Endothelial cell of umbilical vein (primary cell): Measurements from ENCODE around the gene AFF1. TPM values are rescaled to one million over a fixed set of nuclear protein-coding genes. Genes with fewer than 3 reads are reported as not detected.

Experiments
- BruUV-seq: library from RNA; stranded (reverse); fragments of 400-500 nt; replicated peaks from 2 replicates; lab custom pipeline; 2021; lab: Mats Ljungman, UMichigan
- CTCF ChIA-PET: fragments of 300-600, 350-600 bp; sonication (Branson Sonifier 250); formaldehyde crosslinking; loops from one replicate; lab custom pipeline; 2021; ENCODE audit warnings: antibody characterized with exemption, inconsistent platforms; lab: Charles Lee
- POLR2A ChIA-PET: fragments of 300-600, 350-600 bp; sonication (Branson Sonifier 250); formaldehyde crosslinking; loops from one replicate; lab custom pipeline; 2021; ENCODE audit warnings: antibody characterized with exemption, inconsistent platforms; lab: Charles Lee
- DNase-seq: peaks from one replicate; pipeline ENCODE4 v3.0.0-alpha.2; 2011; ENCODE audit warnings: low read depth, low spot score
- FAIRE-seq: peaks from 2 replicates; lab custom pipeline; 2011; peaks lifted over from hg19 to GRCh38; lab: Jason Lieb, UNC
- H2AFZ ChIP-seq: 2 replicates; pipeline ENCODE4 v1.6.0; 2012; ENCODE audit warnings: low read depth, low read length, control low read depth, inconsistent platforms
- H3K27ac ChIP-seq: 2 replicates; pipeline ENCODE4 v1.5.1; 2011; ENCODE audit warnings: low read depth, mild to moderate bottlenecking, control low read depth, low read length, moderate library complexity; ENCODE audit not compliant: insufficient read depth
- H3K27me3 ChIP-seq, 2 experiments: 2 replicates each; pipeline versions ENCODE4 v1.6.0 to v1.6.1; 2011; ENCODE audit warnings: low read length in 2 of 2, mixed read lengths in 1 of 2; ENCODE audit not compliant: control insufficient read depth in 2 of 2, insufficient read depth in 2 of 2
- H3K36me3 ChIP-seq, 2 experiments: 2 replicates in 1 of 2; 3 replicates in 1 of 2; pipeline ENCODE4 v1.5.1; 2011; ENCODE audit warnings: low read length in 2 of 2, mild to moderate bottlenecking in 1 of 2, moderate library complexity in 1 of 2; ENCODE audit not compliant: control insufficient read depth in 2 of 2, insufficient read depth in 2 of 2; ENCODE audit errors: extremely low read depth in 1 of 2
- H3K4me1 ChIP-seq: 3 replicates; pipeline ENCODE4 v1.5.1; 2011; ENCODE audit warnings: mild to moderate bottlenecking, low read length; ENCODE audit not compliant: control insufficient read depth, insufficient read depth; ENCODE audit errors: extremely low read depth
- H3K4me2 ChIP-seq: 2 replicates; pipeline ENCODE4 v1.6.1; 2011; ENCODE audit warnings: low read length, control low read depth, mixed read lengths; ENCODE audit not compliant: insufficient read depth
- H3K4me3 ChIP-seq, 3 experiments: fragments of 200-600 bp in 1 of 3; sonication (generic), shearing (Covaris generic) in 1 of 3; replicated peaks in 1 of 3; 2 replicates each; pipeline ENCODE4 v1.5.1; 2011 to 2016; ENCODE audit warnings: control low read depth in 3 of 3, low read length in 3 of 3, mild to moderate bottlenecking in 2 of 3, inconsistent platforms in 1 of 3, low read depth in 1 of 3, moderate library complexity in 1 of 3; ENCODE audit not compliant: insufficient read depth in 1 of 3
- H3K79me2 ChIP-seq: 2 replicates; pipeline ENCODE4 v1.6.0; 2012; ENCODE audit warnings: low read length, inconsistent platforms; ENCODE audit not compliant: control insufficient read depth, insufficient read depth
- H3K9ac ChIP-seq: replicated peaks from 2 replicates; pipeline ENCODE3; 2011; ENCODE audit warnings: low read length, control low read depth; ENCODE audit not compliant: insufficient read depth; ENCODE audit errors: extremely low read depth
- H3K9me1 ChIP-seq: replicated peaks from 3 replicates; pipeline ENCODE4 v1.6.0; 2011; ENCODE audit warnings: mild to moderate bottlenecking, low read length; ENCODE audit not compliant: control insufficient read depth, insufficient read depth; ENCODE audit errors: extremely low read depth
- H3K9me3 ChIP-seq: replicated peaks from 2 replicates; pipeline ENCODE4 v1.5.1; 2012; ENCODE audit warnings: low read length, inconsistent platforms; ENCODE audit not compliant: control insufficient read depth, insufficient read depth
- H4K20me1 ChIP-seq: replicated peaks from 2 replicates; pipeline ENCODE3; 2011; ENCODE audit warnings: mild to moderate bottlenecking, low read length; ENCODE audit not compliant: control insufficient read depth, insufficient read depth; ENCODE audit errors: extremely low read depth
- EZH2 ChIP-seq: IDR thresholded peaks from 2 replicates; pipeline ENCODE4 v1.6.1; 2012; ENCODE audit warnings: borderline replicate concordance, low read depth, mild to moderate bottlenecking, moderate library complexity, low read length, inconsistent platforms; ENCODE audit not compliant: severe bottlenecking
- FOS ChIP-seq: IDR thresholded peaks from 2 replicates; pipeline ENCODE4 v1.6.1; 2011; ENCODE audit warnings: mild to moderate bottlenecking, low read length, moderate library complexity, borderline replicate concordance; ENCODE audit not compliant: insufficient read depth
- GATA2 ChIP-seq: IDR thresholded peaks from 2 replicates; pipeline ENCODE4 v1.7.0; 2011; ENCODE audit warnings: low read depth, mild to moderate bottlenecking, moderate library complexity, mixed read lengths, low read length; ENCODE audit not compliant: insufficient read length, insufficient read depth
- JUN ChIP-seq: IDR thresholded peaks from 2 replicates; pipeline ENCODE4 v1.6.1; 2011; ENCODE audit warnings: borderline replicate concordance, low read depth; ENCODE audit not compliant: insufficient read length, insufficient read depth
- MYC ChIP-seq: IDR thresholded peaks from one replicate; pipeline ENCODE4 v1.6.1; 2011; ENCODE audit warnings: mild to moderate bottlenecking, low read depth, low read length
- POLR2A ChIP-seq: IDR thresholded peaks from 2 replicates; pipeline ENCODE4 v1.6.1; 2012; ENCODE audit warnings: low read depth, mild to moderate bottlenecking, control low read depth, low read length
- POLR2AphosphoS5 ChIP-seq: IDR thresholded peaks from 2 replicates; pipeline ENCODE4 v1.6.1; 2012; ENCODE audit warnings: low read depth, mild to moderate bottlenecking, control low read depth, low read length, moderate library complexity; ENCODE audit not compliant: insufficient read depth
- dilution Hi-C: fragments of 300-500 bp; cut with MboI; formaldehyde crosslinking; loops from one replicate; pipeline ENCODE4 v1.15.0; 2019; ENCODE audit warnings: low sequenced_read_pairs; ENCODE audit not compliant: extremely low pct_ligation_motif_present
- intact Hi-C: fragments of 100-400 bp; cut with micrococcal nuclease; formaldehyde crosslinking; loops from one replicate; pipeline ENCODE4 v1.10.0; 2022
- polyA plus RNA-seq, 4 experiments: library from polyadenylated mRNA; depleted of rRNA in 3 of 4; stranded (reverse) in 3 of 4; unstranded in 1 of 4; fragments of >200 nt; gene quantifications; 2 replicates each; pipeline versions ENCODE4 v1.2.1 to v1.2.3, GENCODE V29; 2011 to 2012; ENCODE audit warnings: missing spikeins in 1 of 4
- total RNA-seq: library from RNA; stranded (reverse); gene quantifications from 2 replicates; pipeline ENCODE4 v1.2.3, GENCODE V29; 2021
- TF ChIP-seq, protein P1 (sequence below): IDR thresholded peaks from 2 replicates; pipeline ENCODE4 v1.6.1; 2011; ENCODE audit not compliant: insufficient read depth, insufficient read length
- TF ChIP-seq, protein P2 (sequence below), 2 donors: IDR thresholded peaks; 1 replicate in 1 of 2; 2 replicates in 1 of 2; pipeline ENCODE4 v1.5.1; 2011; ENCODE audit warnings: low read length in 2 of 2, mild to moderate bottlenecking in 2 of 2, moderate library complexity in 2 of 2, control low read depth in 1 of 2, inconsistent platforms in 1 of 2, low read depth in 1 of 2; ENCODE audit not compliant: insufficient read depth in 1 of 2; ENCODE audit errors: extremely low read depth in 1 of 2

The AFF1 gene
- total and polyA plus RNA-seq, 2 donors (not counting 3 experiments of a cell fraction or from before 2014, with no cell fraction given) = 26.2 to 106 TPM

DNA sequence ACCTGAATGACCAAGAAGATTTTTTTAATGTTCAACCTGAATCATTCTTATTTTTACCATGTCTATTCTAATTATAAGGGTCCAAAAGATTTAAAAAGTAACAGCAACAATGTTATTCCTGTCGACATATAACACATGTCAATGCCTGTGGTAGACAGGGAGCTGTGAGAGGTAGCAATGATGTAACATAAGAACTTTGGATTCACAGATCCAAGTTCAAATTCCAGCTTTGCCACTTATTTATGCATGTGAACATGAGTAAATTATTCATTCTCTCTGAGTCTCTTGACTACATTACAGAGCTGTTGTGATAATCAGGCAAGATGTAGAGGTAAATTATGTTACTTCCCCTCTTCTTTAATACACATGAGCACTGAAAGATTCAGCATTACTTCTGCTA lies 231.1 kb downstream of the AFF1 start:
- Histone ChIP-seq H3K9ac (no peak overlapping the region), H3K27me3 (no peaks in the 10 kb centered on the region), H3K4me1 (no peaks in the 10 kb centered on the region), H4K20me1 (no peaks in the 10 kb centered on the region), H3K4me3 (no peak overlapping the region), H3K27ac (no peak overlapping the region), H2AFZ (no peak overlapping the region), H3K9me3 (no peaks in the 10 kb centered on the region), H3K4me2 (no peak overlapping the region), H3K9me1 (no peaks in the 10 kb centered on the region), H3K79me2 (no peaks in the 10 kb centered on the region), H3K36me3 (no peaks in the 10 kb centered on the region)
- FAIRE-seq = no peak
- dilution Hi-C loops = no loop called here
- intact Hi-C loops = no loop called here
- no TSS peak for BruUV-seq
- TF ChIP-seq, protein P1, sequence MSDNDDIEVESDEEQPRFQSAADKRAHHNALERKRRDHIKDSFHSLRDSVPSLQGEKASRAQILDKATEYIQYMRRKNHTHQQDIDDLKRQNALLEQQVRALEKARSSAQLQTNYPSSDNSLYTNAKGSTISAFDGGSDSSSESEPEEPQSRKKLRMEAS = no peak
- TF ChIP-seq, protein P2, sequence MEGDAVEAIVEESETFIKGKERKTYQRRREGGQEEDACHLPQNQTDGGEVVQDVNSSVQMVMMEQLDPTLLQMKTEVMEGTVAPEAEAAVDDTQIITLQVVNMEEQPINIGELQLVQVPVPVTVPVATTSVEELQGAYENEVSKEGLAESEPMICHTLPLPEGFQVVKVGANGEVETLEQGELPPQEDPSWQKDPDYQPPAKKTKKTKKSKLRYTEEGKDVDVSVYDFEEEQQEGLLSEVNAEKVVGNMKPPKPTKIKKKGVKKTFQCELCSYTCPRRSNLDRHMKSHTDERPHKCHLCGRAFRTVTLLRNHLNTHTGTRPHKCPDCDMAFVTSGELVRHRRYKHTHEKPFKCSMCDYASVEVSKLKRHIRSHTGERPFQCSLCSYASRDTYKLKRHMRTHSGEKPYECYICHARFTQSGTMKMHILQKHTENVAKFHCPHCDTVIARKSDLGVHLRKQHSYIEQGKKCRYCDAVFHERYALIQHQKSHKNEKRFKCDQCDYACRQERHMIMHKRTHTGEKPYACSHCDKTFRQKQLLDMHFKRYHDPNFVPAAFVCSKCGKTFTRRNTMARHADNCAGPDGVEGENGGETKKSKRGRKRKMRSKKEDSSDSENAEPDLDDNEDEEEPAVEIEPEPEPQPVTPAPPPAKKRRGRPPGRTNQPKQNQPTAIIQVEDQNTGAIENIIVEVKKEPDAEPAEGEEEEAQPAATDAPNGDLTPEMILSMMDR (IDR thresholded peaks at IDR 0.05; ENCODE audit: extremely low read depth in 1 of 2, insufficient read depth in 1 of 2, low read depth in 1 of 2, low read length in 2 of 2) = no peak
- TF ChIP-seq GATA2 = no peak
- CTCF ChIA-PET = interaction anchor here (2.7 kb wide), 1 partner anchor 15 kb away, joined by 16 read pairs; no protein-coding TSS in a partner anchor
- DNase-seq = no peak
- POLR2A ChIA-PET = no interaction called here

DNA sequence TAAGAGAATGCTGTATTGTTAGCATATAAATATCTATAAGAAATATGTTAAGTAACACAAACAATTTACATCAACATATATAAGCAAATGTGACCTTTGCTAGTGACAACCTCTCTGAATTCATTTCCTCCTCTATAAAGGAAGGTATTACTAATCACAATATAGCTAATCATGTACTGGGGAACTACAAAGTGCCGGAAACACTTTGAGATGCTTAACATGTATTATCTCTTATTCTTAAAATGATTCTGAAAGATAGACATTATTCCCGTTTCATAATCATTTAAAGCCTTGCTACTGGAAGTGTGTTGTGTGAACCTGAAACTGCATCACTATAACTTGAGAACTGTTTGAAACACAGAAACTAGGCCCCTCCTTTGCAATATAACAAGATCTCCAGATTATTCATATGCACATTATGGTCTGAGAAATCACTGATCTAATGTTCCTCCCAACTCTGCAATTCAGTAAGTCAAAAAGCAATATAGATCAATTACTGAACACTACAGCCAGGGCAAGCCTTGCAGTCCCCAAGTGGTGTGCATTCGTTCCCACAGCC lies 231.6 kb downstream of the AFF1 start:
- dilution Hi-C loops = no loop called here
- POLR2A ChIA-PET = no interaction called here
- H3K9ac ChIP-seq = no peak overlapping the region

More for the DNA sequence above, 231.6 kb downstream of the AFF1 start:
- H2AFZ ChIP-seq = no peak overlapping the region
- no peak overlapping the region for H3K4me3 ChIP-seq
- H4K20me1 ChIP-seq = no peaks in the 10 kb centered on the region
- no peaks in the 10 kb centered on the region for H3K79me2 ChIP-seq
- CTCF ChIA-PET = interaction anchor here (2.7 kb wide), 1 partner anchor 15 kb away, joined by 16 read pairs; no protein-coding TSS in a partner anchor
- no peak overlapping the region for H3K4me2 ChIP-seq
- no peaks in the 10 kb centered on the region for H3K4me1 ChIP-seq
- no peaks in the 10 kb centered on the region for H3K9me1 ChIP-seq
- no peaks in the 10 kb centered on the region for H3K36me3 ChIP-seq
- TF ChIP-seq POLR2AphosphoS5 (no peak), POLR2A (no peak), GATA2 (no peak), MYC (no peak), FOS (no peak), JUN (no peak), EZH2 (no peak)
- TF ChIP-seq, protein P1 = no peak
- TF ChIP-seq, protein P2 (IDR thresholded peaks at IDR 0.05; ENCODE audit: extremely low read depth in 1 of 2, insufficient read depth in 1 of 2, low read depth in 1 of 2, low read length in 2 of 2) = no peak
- FAIRE-seq = no peak
- BruUV-seq = no TSS peak
- H3K27ac ChIP-seq = no peak overlapping the region
- intact Hi-C loops = no loop called here
- H3K27me3 ChIP-seq = no peaks in the 10 kb centered on the region
- no peaks in the 10 kb centered on the region for H3K9me3 ChIP-seq
- no peak for DNase-seq
